IMR-90 (cell line): ENCODE results near the gene NUP37. TPM values are rescaled to one million over a fixed set of nuclear protein-coding genes. Genes with fewer than 3 reads are reported as not detected.

Source experiments
- ATAC-seq: fragments of 200-7000 bp; cut with Tn5 transposase; 2 replicates; pipeline ENCODE4 v1.9.1; 2020; ENCODE audit warnings: low read depth, mild to moderate bottlenecking, moderate library complexity
- BruUV-seq: library from RNA; stranded (reverse); fragments of 400-500 nt; replicated peaks from 2 replicates; lab custom pipeline; 2021; lab: Mats Ljungman, UMichigan
- CTCF ChIA-PET: fragments of 300-600 bp; formaldehyde crosslinking; extraction: SDS; loops from one replicate; lab custom pipeline; 2021; ENCODE audit warnings: antibody characterized with exemption; lab: Yijun Ruan, JAX
- POLR2A ChIA-PET: fragments of 300-600 bp; sonication (Branson Sonifier 250); formaldehyde crosslinking; loops from one replicate; lab custom pipeline; 2022; ENCODE audit warnings: antibody characterized with exemption; ENCODE audit not compliant: unreplicated experiment; lab: Charles Lee
- DNase-seq: peaks from one replicate; pipeline ENCODE4 v3.0.0; 2013
- H2AFZ ChIP-seq: replicated peaks from 2 replicates; pipeline ENCODE3; 2013; ENCODE audit warnings: low read length, mild to moderate bottlenecking; ENCODE audit not compliant: poor library complexity
- H2AK5ac ChIP-seq: 2 replicates; pipeline ENCODE4 v1.6.1; 2013; ENCODE audit warnings: low read depth, low read length, inconsistent platforms
- H2AK9ac ChIP-seq: replicated peaks from 2 replicates; pipeline ENCODE3; 2013; ENCODE audit warnings: mild to moderate bottlenecking, low read depth, low read length, moderate library complexity; ENCODE audit not compliant: poor library complexity
- H2BK120ac ChIP-seq: 2 replicates; pipeline ENCODE4 v1.6.1; 2013; ENCODE audit warnings: low read depth, low read length, inconsistent platforms
- H2BK15ac ChIP-seq: 3 replicates; pipeline ENCODE4 v1.6.1; 2013; ENCODE audit warnings: low read depth, low read length, inconsistent platforms
- H2BK20ac ChIP-seq: 2 replicates; pipeline ENCODE4 v1.6.1; 2013; ENCODE audit warnings: low read depth, mild to moderate bottlenecking, inconsistent platforms, low read length, moderate library complexity
- H2BK5ac ChIP-seq: 2 replicates; pipeline ENCODE4 v1.6.1; 2013; ENCODE audit warnings: mild to moderate bottlenecking, low read depth, low read length, inconsistent platforms; ENCODE audit not compliant: poor library complexity, severe bottlenecking
- H3K14ac ChIP-seq: replicated peaks from 2 replicates; pipeline ENCODE4 v1.6.1; 2013; ENCODE audit warnings: low read depth, low read length, inconsistent platforms
- H3K18ac ChIP-seq: 2 replicates; pipeline ENCODE4 v1.6.1; 2013; ENCODE audit warnings: low read depth, low read length, control low read depth
- H3K23ac ChIP-seq: 2 replicates; pipeline ENCODE4 v1.6.1; 2013; ENCODE audit warnings: low read depth, low read length, inconsistent platforms
- H3K27ac ChIP-seq: 2 replicates; pipeline ENCODE4 v1.5.1; 2013; ENCODE audit warnings: mild to moderate bottlenecking, control low read depth, low read length; ENCODE audit not compliant: insufficient read depth
- H3K27me3 ChIP-seq: 2 replicates; pipeline ENCODE4 v1.6.1; 2013; ENCODE audit warnings: low read length; ENCODE audit not compliant: control insufficient read depth, insufficient read depth
- H3K36me3 ChIP-seq: 2 replicates; pipeline ENCODE4 v1.6.1; 2013; ENCODE audit warnings: low read length, mixed read lengths; ENCODE audit not compliant: control insufficient read depth, insufficient read depth
- H3K4ac ChIP-seq: 2 replicates; pipeline ENCODE4 v1.6.1; 2013; ENCODE audit warnings: low read depth, low read length, inconsistent platforms
- H3K4me1 ChIP-seq: 2 replicates; pipeline ENCODE4 v1.6.1; 2013; ENCODE audit warnings: low read length, mixed read lengths; ENCODE audit not compliant: control insufficient read depth, insufficient read depth
- H3K4me2 ChIP-seq: 2 replicates; pipeline ENCODE4 v1.6.1; 2013; ENCODE audit warnings: low read depth, mild to moderate bottlenecking, control low read depth, low read length, moderate library complexity
- H3K4me3 ChIP-seq: 2 replicates; pipeline ENCODE4 v1.5.1; 2013; ENCODE audit warnings: low read depth, mild to moderate bottlenecking, control low read depth, low read length, moderate library complexity; ENCODE audit not compliant: insufficient read depth
- H3K56ac ChIP-seq: 2 replicates; pipeline ENCODE4 v1.6.1; 2013; ENCODE audit warnings: low read length, inconsistent platforms; ENCODE audit not compliant: insufficient read depth; ENCODE audit errors: extremely low read depth
- H3K79me1 ChIP-seq, 2 experiments: 2 replicates each; pipeline ENCODE4 v1.6.1; 2013; ENCODE audit warnings: low read length in 2 of 2, inconsistent platforms in 1 of 2, low read depth in 1 of 2
- H3K9ac ChIP-seq: 2 replicates; pipeline ENCODE4 v1.6.1; 2013; ENCODE audit warnings: low read depth, low read length, control low read depth
- H3K9me1 ChIP-seq: 2 replicates; pipeline ENCODE4 v1.6.1; 2013; ENCODE audit warnings: low read length, inconsistent platforms; ENCODE audit not compliant: insufficient read depth
- H3K9me3 ChIP-seq: 2 replicates; pipeline ENCODE4 v1.6.1; 2013; ENCODE audit warnings: low read length; ENCODE audit not compliant: control insufficient read depth, insufficient read depth
- H4K20me1 ChIP-seq: 2 replicates; pipeline ENCODE4 v1.6.1; 2013; ENCODE audit warnings: low read length, inconsistent platforms; ENCODE audit not compliant: insufficient read depth
- H4K5ac ChIP-seq: 2 replicates; pipeline ENCODE4 v1.6.1; 2013; ENCODE audit warnings: mild to moderate bottlenecking, low read depth, low read length, control low read depth
- H4K8ac ChIP-seq, 2 experiments: 2 replicates each; pipeline ENCODE4 v1.6.1; 2013; ENCODE audit warnings: low read depth in 2 of 2, low read length in 2 of 2, control low read depth in 1 of 2, inconsistent platforms in 1 of 2
- H4K91ac ChIP-seq: 2 replicates; pipeline ENCODE4 v1.6.1; 2013; ENCODE audit warnings: low read depth, low read length, inconsistent platforms; ENCODE audit not compliant: insufficient read depth
- CEBPB ChIP-seq: IDR thresholded peaks from 2 replicates; pipeline ENCODE4 v1.6.1; 2012; ENCODE audit warnings: low read depth, low read length, improper control_type of control experiment
- CHD1 ChIP-seq: IDR thresholded peaks from 2 replicates; pipeline ENCODE4 v1.6.1; 2012; ENCODE audit warnings: low read depth, low read length, improper control_type of control experiment
- CTCF ChIP-seq: conservative IDR thresholded peaks from 2 replicates; pipeline ENCODE4 v1.5.1; 2012; ENCODE audit warnings: mild to moderate bottlenecking, low read depth, low read length, improper control_type of control experiment
- ELK1 ChIP-seq: fragments of 150-350 bp; IDR thresholded peaks from 2 replicates; pipeline ENCODE4 v1.6.1; 2016; ENCODE audit warnings: low read depth, mild to moderate bottlenecking, low read length, moderate library complexity, borderline replicate concordance
- POLR2A ChIP-seq: IDR thresholded peaks from 2 replicates; pipeline ENCODE4 v1.6.1; 2012; ENCODE audit warnings: mild to moderate bottlenecking, low read depth, low read length
- RAD21 ChIP-seq: IDR thresholded peaks from 2 replicates; pipeline ENCODE4 v1.6.1; 2012; ENCODE audit warnings: low read length, improper control_type of control experiment
- RCOR1 ChIP-seq: IDR thresholded peaks from 2 replicates; pipeline ENCODE4 v1.6.1; 2012; ENCODE audit warnings: mild to moderate bottlenecking, low read length, improper control_type of control experiment; ENCODE audit not compliant: insufficient replicate concordance
- SMC3 ChIP-seq: fragments of 150-350 bp; IDR thresholded peaks from 2 replicates; pipeline ENCODE4 v1.6.1; 2016; ENCODE audit warnings: low read depth, mild to moderate bottlenecking, antibody characterized with exemption, low read length, moderate library complexity
- WGBS, 2 experiments: methylation state at CpG; one replicate each; pipeline versions ENCODE4 v1.1.5 to v1.1.7; 2013; ENCODE audit warnings: missing lambda C conversion rate in 2 of 2; ENCODE audit not compliant: insufficient read length in 1 of 2; ENCODE audit errors: extremely low coverage in 2 of 2; 5-methylcytosine and 5-hydroxymethylcytosine counted together
- dilution Hi-C: fragments of 300-500 bp; cut with HindIII; formaldehyde crosslinking; loops from one replicate; pipeline ENCODE4 v1.14.3; 2018; ENCODE audit warnings: low sequenced_read_pairs; ENCODE audit not compliant: unreplicated experiment
- in situ Hi-C: fragments of 300-500 bp; cut with MboI; formaldehyde crosslinking; loops from 3 replicates; pipeline ENCODE4 v1.14.3; 2019; ENCODE audit warnings: low sequenced_read_pairs, inconsistent platforms, mixed read lengths
- intact Hi-C: fragments of 100-400 bp; cut with micrococcal nuclease; formaldehyde crosslinking; loops from 2 replicates; pipeline ENCODE4 v1.10.0; 2022
- polyA plus RNA-seq, 3 experiments: library from polyadenylated mRNA; depleted of rRNA; stranded (reverse); fragments of >200 nt; gene quantifications; 2 replicates each; pipeline ENCODE4 v1.2.3, GENCODE V29; 2012; ENCODE audit warnings: low replicate concordance in 1 of 3
- total RNA-seq: library from RNA; depleted of rRNA; stranded (reverse); fragments of >200 nt; gene quantifications from 2 replicates; pipeline ENCODE4 v1.2.3, GENCODE V29; 2012

Gene NUP37
- total and polyA plus RNA-seq, 2 of the 4 experiments (the other 2 are of a cell fraction), result 41.1 to 55.0 TPM

DNA sequence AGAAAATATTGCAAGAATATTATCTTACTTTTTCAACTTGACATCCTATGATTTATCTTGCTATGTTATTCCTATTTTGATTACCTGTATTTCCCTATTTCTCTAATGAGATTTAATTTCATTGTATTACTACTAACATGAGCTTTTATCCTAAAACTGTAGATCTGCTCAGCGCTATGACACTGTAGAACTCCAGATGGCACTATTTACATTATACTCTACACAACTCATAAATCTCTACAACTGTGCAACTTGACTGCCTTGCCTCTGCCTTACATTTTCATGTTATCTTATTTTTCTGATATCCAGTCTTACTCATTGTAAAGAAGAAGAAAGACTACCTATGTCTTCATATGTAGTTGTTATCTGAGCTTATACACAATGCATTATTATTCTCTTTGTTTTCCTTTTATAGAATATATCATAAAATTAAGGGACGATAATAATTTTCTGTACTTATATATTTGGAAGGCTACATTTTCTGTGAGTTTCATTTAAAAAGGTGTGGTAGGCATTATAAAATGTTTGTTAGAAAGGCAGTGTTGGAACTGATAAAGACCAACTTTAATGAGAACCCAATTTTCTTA is 24.1 kb downstream of the NUP37 start:
- Histone ChIP-seq H3K18ac (no peak overlapping the region), H2AK9ac (no peak overlapping the region), H4K91ac (no peak overlapping the region), H3K14ac (no peak overlapping the region), H3K4ac (no peak overlapping the region), H3K4me3 (no peak overlapping the region), H2BK120ac (no peak overlapping the region), H3K56ac (no peak overlapping the region), H2BK15ac (no peak overlapping the region), H4K8ac (no peak overlapping the region), H2AFZ (no peak overlapping the region), H3K23ac (no peak overlapping the region), H3K9me1 (no peaks in the 10 kb centered on the region), H3K9ac (no peak overlapping the region), H3K4me1 (peaks cover 3% of the 10 kb centered on the region; the same call in 1 of the 2 replicates), H4K20me1 (no peaks in the 10 kb centered on the region), H3K36me3 (peaks cover 11% of the 10 kb centered on the region), H2BK20ac (no peak overlapping the region), H3K4me2 (no peak overlapping the region), H3K79me1 (peaks cover 0 to 12% of the 10 kb centered on the region in 2 experiments; a peak in 1 of 4 replicates), H3K27ac (no peak overlapping the region), H3K27me3 (no peaks in the 10 kb centered on the region), H4K5ac (no peak overlapping the region), H3K9me3 (no peaks in the 10 kb centered on the region), H2AK5ac (no peak overlapping the region), H2BK5ac (no peak overlapping the region)
- dilution Hi-C loops (no loop called here), in situ Hi-C loops (no loop called here), intact Hi-C loops (loop anchor here (1.0 to 10.0 kb wide), 6 partner anchors 156 to 673 kb away; no protein-coding TSS in a partner anchor)
- ChIA-PET POLR2A (no interaction called here), CTCF (interaction anchor here (0.6 to 2.3 kb wide), 6 partner anchors 28 to 628 kb away, joined by 3 to 6 read pairs (median 6); no protein-coding TSS in a partner anchor)
- ATAC-seq (peak; percentile 88), DNase-seq (peak; percentile 61)
- TF ChIP-seq CTCF, result peak; percentile 57
- peak; percentile 51; the same call in 1 of the 2 replicates for TF ChIP-seq SMC3
- TF ChIP-seq ELK1, result no peak
- no peak for TF ChIP-seq POLR2A
- TF ChIP-seq RCOR1, result no peak
- TF ChIP-seq RAD21, result peak; percentile 54
- no peak for TF ChIP-seq CEBPB
- no peak for TF ChIP-seq CHD1
- no CpG with 5 or more reads among the region's 2 CpGs for WGBS, 2 experiments
- no TSS peak for BruUV-seq
